ENCODE data around the gene HMX1.

Gene HMX1

DNA sequence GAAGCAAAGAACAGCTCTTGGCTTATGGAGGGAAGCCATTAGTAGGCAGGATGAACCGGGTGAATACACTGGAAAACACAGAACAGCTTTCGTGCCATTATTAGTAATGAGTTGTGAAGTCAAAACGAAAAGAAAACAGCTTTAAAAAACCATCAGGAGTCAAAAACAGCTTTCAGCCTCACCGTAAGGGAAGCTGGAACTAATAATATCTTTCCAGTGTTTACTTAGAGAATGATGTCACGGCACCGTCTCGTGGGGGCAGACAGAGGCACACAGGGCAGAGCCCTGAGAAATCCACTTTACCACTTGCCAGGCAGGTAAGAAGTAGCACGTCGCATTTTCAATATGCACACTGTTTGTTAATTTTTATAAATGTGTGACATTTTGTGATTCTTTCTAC lies 37.9 kb upstream of the HMX1 start:
- DNase-seq (ENCODE audit: low read depth), result no peak

DNA sequence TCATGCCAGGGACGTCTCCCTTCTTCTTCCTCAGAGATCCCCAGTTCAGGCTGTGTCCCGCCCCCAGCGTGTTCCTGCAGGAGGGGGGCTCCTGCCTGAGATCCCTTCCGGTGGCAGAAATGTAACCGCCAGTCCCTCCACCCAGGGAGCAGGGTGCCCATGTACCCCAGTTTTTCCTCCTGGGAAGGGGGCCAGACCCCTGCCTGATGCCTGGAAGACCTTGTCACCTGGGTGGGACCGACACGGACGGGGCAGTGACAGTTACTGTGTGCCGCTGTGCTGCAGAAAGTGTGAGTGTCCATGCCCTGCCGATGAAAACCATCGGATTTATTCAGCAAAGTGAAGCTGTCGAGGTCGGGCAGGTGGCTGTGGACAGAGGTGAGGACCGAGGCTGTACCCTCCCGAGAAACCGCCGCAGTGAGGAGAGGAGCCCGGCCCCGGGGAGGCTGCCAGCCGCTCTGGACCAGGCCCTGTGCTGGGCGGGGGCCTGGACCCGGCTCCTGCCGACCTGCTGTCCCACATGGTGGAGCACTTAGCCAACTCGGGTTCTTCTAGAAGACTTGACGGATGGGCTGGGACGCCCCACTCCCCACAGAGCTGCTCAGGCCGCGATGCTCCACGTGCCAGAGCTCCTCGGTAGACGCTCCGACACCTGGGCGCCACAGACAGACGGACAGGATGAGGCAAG lies 36.7 kb upstream of the HMX1 start:
- DNase-seq (ENCODE audit: low read depth), result no peak

DNA sequence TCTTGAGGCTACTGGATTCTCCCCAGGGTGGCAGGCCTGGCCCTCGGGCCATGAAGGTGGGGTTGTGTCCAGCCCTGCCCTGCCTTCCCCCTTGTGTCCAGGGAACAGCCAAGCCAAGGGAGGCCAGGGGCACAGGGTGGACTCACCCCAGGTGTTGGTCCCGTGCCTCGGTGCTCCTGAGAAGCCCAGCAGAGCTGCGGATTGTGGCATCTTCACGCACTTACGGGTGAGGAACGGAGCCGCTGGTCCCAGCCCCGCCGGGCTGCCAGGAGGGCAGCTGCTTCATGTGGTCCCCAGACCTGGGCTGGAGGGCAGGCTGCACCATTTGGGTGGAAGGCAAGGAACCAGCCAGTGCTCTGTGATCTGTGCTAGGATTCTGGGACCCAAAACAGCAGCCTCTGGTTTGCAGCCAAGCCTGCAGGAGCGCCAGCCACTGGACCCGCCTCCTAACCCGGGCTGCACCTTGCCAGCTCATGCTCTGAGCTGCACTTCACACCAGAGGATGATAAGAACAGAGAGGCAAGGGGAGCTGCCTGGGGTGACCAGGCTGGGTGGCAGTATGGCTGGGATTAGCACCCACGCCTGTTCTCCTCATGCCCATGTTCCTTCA lies 36.1 kb upstream of the HMX1 start:
- DNase-seq (ENCODE audit: low read depth), result no peak

DNA sequence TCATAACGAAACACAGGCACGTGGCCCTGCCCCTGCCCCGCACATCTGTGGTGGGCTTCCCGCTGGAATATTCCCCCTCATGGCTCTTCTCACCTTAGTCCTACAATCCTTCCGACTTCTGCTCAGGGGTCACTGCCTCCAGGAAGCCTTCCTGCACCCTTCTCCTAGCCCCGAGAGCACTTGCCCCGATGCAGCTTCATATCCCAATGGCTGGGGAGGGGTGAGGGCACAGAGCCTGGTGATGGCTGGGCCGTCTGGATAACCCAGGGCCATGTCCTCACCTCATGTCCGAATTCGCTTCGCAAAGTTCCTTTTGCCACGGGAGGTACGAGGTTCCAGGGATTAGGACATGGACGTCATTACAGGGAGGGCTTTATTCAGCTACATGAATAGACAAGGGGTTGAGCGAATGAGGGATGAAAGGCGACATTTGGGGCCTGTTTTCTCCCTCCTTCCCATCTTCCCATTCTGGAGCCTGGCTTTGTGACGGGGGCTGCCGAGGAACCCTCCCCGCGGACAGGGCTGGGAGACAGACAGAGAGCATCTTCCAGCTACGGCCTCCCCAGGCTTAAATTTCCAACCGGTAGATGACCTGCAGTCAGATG lies 35.5 kb upstream of the HMX1 start:
- no peak for DNase-seq (ENCODE audit: low read depth)

DNA sequence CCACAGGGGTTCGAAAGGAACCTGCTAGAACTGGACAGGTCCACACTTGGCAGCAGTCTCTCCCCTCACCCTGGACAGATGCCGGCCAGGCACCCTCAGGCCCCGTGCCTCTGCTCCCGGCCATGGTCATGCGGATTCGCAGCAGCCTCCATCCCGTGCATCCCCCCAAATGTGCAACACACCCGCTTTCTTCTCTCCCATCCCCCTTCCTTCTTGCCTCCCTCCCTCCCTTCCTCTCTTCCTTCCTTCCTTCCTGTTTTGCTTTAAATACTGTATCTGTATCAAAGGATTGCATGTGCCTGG lies 35.0 kb upstream of the HMX1 start:
- no peak for DNase-seq (ENCODE audit: low read depth)

DNA sequence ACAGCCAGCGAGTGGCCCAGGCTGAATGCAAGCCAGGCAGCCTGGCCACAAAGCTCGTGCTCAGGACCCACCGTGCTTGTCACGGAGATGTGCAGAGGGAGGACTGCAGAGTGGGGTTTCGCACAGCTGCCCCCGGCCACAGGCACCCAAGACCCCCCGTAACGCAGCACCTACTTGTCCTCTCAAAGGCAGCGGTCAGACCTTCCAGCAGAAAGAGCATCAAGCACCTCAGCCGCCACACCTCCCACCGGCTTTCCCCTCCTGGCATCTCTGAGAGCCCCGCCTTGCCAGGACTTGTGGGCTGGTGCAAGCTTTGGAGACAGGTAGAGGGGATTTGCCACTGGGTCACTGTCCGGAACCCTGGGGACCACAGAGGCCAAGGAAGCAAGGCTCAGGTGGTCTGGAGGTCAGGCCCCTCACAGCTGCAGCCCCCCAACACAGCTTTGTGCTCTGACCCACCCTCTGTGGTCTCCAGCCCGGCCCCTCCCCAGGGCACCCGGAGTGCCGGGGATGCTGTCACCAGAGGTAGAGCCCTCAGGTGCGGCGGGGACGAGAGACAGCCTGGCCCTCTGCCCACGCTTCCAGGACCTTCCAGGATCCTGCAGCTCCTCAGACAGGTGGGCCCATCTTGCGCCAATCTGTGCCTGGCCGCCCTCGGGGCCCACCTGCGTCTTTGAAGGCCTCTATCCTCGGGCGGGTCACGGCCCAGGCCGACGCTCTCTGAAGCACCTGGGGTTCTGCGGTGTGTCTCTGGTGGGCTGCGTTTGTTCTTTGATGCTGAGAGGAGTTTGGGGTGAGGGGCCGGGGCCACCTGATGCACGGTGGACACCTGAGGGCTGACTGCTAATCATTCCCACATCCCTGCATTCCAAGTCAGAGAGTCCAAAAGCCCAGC lies 34.4 kb upstream of the HMX1 start:
- DNase-seq (ENCODE audit: low read depth), result no peak

DNA sequence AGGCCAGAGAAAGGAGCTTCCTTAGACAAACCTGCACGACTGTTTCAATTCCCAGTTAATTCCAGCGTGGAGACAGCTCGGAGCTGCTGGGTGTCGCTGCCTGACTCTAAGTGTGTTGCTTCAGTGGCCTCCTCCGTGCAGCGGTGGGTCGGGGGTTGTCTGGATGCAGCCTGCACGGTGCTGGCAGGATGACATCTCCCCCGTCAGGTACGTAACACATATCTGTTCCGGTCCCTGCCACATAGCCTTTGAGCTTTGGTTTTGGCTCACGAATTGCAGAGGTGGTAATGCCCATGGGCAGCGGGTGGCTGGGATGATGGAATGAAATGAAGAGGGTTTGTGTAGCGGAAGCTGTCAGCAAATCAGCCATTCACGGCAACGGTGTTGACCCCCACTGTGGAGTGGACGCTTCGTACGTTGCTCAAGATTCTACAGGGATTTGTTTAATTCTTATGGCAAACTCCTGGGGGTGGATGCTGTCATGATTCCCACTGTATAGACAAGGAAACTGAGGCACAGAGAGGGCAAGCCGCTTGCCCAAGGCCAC lies 33.7 kb upstream of the HMX1 start:
- DNase-seq (ENCODE audit: low read depth), result no peak

DNA sequence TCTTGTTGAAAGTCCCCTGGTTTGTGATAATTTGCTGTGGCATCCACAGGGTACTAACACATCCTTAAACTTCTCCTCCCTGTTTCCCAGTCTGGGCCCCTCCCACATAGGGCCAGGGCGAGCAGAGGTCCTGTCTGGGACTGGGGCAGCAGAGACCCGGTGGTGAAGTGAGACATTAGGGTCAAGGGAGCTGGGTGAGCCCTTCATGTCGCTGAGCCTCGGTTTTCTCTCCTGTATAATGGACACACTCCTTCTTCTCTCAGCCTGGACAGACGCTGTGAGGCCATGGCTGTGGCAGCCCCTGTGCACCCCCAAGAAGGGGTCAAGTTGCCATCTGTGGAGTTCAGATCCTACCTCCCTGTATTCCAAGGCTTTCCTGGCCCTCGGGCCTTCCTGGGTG lies 33.0 kb upstream of the HMX1 start:
- DNase-seq (ENCODE audit: low read depth), result no peak

DNA sequence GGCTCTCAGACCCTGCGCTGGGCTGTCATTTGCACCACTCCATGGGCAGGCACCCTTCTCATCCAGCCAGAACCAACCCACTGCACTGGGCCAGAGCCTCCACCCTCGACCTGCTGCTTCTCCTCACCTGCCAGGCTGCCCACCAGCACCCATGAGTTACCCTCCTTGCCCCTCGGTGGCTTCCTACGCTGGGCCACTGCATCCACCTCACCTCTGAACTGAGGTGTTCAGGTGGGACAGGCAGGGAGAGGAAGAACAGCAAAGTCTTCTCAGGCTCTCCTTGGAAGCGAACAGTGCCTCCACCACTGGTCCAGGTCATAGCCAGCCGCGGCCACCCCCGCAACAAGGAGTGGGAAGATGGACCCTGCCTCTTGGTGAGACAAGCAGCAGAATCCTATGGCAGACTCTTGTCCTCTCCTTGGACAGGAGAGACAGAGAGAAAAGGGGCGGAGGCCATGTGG lies 32.4 kb upstream of the HMX1 start:
- no peak for DNase-seq (ENCODE audit: low read depth)

DNA sequence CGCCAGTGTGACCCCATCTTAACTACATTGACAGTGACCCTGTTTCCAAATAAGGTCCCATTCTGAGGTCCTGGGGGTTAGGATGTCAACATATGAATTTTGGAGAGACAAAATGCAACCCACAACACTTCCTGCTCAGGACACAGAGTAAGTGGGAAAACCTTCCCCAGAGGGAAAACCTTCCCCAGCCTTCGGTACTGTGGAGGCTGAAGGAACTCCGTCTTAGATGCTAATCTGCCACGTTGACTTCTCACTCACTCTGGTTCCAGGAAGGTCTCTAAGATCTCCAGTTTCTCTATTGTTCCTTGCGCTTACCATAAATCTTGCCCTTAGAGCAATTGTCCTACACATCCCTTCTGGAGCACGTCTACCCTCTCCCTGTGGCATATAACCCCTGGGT lies 29.7 kb upstream of the HMX1 start:
- no peak for DNase-seq (ENCODE audit: low read depth)

DNA sequence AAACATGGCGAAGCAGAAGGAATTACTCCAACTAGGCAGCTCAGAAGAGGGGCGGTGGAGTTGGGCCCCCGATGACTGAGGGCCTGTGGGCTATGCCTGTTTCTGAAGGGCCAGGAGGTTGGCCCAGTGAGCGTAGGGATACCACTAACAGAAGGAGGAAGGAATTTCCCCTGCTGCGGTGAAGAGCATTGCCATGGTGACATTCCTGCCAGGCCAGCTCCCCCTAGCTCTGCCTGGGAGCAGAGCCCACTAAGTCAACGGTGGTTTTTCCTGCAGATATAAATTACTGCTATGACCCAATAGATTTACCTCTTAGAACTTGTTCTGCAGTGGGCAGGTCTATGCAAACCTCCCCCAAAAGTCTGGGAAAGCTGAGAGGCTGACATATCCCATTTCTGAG lies 28.9 kb upstream of the HMX1 start:
- no peak for DNase-seq (ENCODE audit: low read depth)

DNA sequence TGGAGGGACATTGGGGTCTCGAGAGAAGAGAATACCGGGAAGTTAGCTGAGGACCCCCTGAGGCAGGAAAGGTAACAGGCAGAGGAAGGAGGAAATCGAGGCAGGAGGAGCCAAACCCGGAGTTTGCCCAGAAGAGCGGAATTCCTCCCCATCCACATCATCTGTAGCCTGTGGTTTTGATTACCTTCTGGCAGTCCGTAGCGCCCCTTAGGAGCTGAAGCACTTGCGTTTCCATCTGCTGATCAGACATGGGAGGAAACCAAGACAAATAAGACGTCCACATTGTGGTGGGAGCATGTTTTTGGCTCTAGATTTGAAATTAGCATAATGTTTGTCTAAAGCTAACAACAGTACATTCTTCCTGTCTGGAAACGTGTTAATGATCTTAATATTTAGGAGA lies 26.8 kb upstream of the HMX1 start:
- no peak for DNase-seq (ENCODE audit: low read depth)

DNA sequence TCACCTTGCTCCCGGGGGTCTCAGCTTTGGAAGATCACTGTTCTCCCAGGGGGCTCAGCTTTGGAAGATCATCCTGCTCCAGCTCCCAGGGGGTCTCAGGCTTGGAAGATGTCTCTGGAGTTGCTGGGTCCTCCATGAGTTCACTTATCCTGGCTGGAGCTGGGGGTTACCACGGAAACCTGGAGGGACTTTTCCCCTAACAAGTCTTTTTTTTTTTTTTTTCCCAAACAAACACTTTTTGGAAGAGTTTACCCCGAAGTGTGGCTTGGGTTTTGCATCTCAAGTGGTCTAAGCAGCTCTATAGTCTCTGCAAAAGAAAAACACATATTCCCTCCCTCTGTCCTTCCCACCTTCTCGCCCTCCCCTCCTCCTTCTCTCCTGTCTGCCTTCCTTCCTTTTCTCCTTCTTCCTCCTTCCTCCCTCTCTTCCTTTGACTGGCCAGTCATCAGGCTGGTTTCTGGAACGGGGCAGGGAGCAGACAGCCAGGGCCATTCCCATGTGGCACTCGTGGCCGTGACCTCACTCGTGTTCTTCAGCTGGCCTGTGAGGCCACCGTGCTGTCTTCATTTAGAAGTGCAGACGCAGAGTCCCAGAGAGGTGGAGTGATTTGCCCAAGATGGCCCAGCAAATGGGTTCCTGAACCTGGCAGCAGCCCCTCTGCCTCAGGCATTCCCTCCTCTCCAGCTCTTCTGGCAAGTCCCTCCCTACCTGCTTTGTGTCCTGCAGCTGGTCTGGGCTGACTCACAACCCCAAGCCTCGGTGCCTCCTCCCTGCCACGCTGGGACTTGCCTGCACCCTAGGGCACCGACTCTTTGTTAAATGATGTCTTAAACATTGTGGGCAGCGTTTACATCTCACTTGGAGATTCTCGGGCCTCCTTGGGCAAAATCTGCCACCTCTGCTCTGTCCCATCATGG lies 25.9 kb upstream of the HMX1 start:
- no peak for DNase-seq (ENCODE audit: low read depth)

DNA sequence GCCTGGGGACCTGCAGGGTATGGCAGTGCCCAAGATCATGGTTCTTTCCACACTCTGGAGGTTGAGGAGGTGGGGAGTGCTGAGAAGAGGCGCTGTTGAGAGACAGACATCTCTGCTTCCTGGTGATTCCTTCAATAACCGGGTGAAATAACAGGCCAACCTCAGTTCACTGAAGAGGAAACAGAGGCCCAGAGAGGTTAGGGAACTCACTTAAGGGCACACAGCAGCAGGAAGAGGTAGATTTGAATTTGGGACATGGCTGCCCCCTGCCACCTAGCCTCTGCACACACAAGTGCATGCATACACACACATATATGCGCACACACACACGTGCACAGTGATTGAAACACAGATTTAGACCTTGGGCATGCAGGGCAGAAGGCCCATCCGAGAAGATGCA lies 24.9 kb upstream of the HMX1 start:
- DNase-seq (ENCODE audit: low read depth), result no peak

DNA sequence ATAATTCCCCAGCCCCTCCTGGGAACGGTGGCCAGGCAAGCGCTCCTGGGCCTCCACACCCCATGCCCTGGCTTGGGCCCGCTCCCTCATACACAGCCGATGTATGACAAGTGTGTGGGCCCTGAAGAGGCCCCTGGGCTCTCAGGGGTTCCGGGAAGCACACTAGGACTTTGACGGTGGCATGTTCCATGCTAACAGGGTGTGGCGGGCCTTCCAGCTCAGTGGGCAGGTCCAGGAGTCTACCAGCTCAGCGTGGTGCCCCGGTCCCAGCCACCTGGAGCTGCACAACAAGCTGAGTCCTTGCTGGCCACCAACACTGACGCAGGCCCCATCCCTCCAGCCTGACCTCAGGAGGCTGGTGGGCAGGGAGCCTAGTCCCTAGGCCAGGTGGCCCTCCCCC lies 24.4 kb upstream of the HMX1 start:
- no peak for DNase-seq (ENCODE audit: low read depth)

DNA sequence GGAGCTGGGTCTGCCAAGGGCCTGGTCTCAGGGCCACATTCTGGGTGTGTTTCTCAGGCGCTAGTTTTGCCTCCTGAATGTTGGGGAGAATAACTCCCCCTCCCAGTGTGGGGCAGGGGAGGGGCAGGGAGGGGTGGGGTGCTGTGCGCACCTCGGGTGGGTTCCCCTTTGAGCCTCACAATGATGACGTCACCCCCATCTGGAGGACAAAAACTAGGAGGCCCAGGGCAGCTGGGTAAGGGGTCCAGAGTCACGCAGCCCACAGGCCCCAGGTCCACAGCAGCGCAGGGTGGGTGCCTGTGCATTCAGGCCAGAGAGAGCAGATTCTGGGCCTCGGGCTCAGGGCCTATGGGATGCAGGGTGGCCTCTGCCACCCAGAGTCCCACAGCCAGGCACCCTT lies 23.7 kb upstream of the HMX1 start:
- no peak for DNase-seq (ENCODE audit: low read depth)

DNA sequence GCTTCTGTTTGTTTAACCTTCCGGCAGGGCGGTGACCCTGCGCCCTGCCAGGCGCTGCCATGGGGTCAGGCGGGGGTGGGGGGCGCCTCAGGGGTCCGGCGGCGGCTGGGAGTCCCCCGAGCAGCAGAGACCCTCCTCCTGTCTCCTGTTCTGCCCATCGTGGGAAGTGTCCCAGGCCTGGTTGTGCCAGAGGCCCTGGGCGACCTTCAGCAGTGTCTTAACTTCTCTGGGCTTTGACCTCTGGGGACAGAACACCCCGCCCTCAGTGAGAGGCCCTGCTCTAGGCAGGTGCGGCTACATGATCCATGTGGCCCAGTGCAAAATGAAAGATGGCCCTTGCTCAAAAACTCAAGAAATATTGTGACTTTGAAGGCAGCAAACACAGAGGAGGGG lies 22.8 kb upstream of the HMX1 start:
- no peak for DNase-seq (ENCODE audit: low read depth)

DNA sequence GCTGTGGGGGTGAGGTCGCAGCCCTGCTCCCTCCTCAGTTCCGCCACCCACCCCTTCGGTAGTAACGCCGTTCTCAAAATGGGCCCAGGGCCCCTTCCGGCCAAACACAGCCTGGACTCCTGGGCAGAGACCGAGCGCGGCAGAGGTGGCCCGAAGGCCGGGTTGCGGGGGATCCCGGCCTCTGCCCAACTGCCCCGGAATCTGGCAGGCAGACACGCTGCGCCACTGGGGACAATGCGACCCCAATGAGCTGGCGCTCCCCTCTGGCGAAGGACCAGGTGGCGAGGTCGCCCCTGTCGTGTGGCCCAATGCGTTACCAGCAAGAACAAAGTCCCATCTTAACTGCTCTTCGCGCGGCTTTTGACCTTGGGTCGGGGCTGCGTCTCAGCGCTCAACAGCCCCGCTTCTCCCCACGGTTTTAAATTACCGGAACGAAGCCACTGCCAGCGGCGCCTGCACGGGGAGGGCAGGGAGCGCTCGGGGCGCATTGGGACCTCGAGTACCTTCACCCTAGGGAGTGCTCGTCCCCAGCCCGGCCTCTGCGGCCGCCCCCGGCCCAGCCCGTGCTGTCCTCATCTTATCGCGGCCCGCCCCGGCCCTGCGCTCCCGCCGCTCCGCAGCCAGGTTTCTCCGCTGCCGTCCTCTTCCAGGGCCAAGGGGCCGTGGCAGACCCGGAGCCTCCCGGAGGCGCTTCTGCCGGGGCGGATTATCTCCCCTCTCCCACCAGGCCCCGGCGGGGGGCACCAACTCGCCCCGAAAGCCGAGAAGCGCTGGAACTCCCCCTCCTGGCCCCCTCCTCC lies 22.2 kb upstream of the HMX1 start:
- no peak for DNase-seq (ENCODE audit: low read depth)

DNA sequence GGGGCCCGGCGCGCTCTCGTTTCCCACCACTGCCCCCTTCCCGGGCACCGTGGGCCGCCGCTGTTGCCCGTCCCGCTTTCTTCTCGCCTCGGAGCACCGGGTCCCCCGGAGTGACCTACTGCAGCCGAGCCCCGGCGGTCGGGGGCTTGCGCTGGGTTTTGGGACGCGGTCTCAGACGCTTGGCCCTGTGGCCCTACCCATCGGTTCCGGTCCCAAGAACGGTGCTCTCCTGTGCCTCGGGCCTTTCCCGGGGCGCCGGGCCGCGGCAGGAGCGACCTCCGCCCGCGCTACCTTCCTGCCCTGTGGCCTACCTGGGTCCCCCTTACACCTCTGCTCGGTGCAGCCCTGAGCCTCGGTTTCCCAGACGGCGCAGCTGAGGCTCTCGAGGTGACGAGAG lies 21.6 kb upstream of the HMX1 start:
- no peak for DNase-seq (ENCODE audit: low read depth)

DNA sequence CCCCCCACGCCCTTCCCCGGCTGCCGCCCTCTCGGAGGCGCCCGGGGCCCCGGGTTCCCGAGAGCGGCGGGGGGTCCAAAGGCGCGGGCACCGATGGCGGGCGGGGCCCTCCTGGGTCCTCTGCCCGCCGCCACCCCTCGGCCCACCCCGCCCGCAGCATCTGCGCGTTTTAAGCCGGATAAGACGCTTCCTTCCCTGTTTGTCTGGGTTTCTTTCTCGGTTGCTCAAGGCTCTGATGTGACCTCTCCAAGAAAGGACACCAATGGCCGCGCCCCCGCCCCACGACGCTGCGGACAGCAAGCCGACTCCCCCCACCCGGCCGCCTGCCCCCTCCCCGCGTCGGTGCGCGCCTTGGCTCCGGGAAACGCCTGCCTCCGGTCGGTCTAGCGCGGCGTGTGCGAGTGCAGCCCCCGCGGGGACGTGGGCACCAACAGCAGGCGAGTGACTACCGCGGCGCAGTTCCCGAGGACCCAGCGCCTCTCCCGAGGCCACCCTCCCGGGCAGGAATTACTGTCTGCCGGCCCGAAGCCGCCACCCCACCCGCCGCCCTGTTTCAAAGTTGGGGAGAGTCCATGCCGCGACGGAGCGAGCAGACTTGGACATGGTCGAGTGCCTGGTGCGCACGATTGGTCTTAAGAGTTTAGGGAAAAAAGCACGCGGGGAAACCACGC lies 21.1 kb upstream of the HMX1 start:
- DNase-seq (ENCODE audit: low read depth), result no peak

Data from HS-27A (cell line).